HepG2 (cell line): ENCODE data around the gene RNH1. TPM values are rescaled to one million over a fixed set of nuclear protein-coding genes. Genes with fewer than 3 reads are reported as not detected.

Experiments used
- AGO1 ChIP-seq: fragments of 200-400 bp; formaldehyde crosslinking; IDR thresholded peaks from 2 replicates; pipeline ENCODE4 v1.6.1; 2017; ENCODE audit warnings: mild to moderate bottlenecking, low read depth, low read length, moderate library complexity; ENCODE audit not compliant: poor library complexity, severe bottlenecking
- AGO2 ChIP-seq: fragments of 200-400 bp; formaldehyde crosslinking; optimal IDR thresholded peaks from 2 replicates; pipeline ENCODE3; 2017; ENCODE audit warnings: mild to moderate bottlenecking, low read depth, low read length, moderate library complexity
- ERF ChIP-seq: IDR thresholded peaks from 2 replicates; pipeline ENCODE4 v1.6.1; 2018; ENCODE audit warnings: missing biosample characterization, missing genetic modification reagents
- GPBP1L1 ChIP-seq: sonication (generic); formaldehyde crosslinking; IDR thresholded peaks from 2 replicates; pipeline ENCODE4 v1.5.0; 2020; ENCODE audit warnings: mild to moderate bottlenecking, missing genetic modification reagents
- JARID2 ChIP-seq: sonication (generic); formaldehyde crosslinking; IDR thresholded peaks from 2 replicates; pipeline ENCODE4 v1.8.1; 2023; ENCODE audit warnings: missing genetic modification reagents, inconsistent platforms; ENCODE audit not compliant: insufficient replicate concordance
- MTA1 ChIP-seq: sonication (generic); formaldehyde crosslinking; IDR thresholded peaks from 2 replicates; pipeline ENCODE4 v1.4.0; 2020; ENCODE audit warnings: missing genetic modification reagents, mild to moderate bottlenecking, borderline replicate concordance
- RORA ChIP-seq: sonication (generic); formaldehyde crosslinking; IDR thresholded peaks from 2 replicates; pipeline ENCODE4 v1.5.0; 2020; ENCODE audit warnings: mild to moderate bottlenecking, missing genetic modification reagents, moderate library complexity
- ZFP1 ChIP-seq: IDR thresholded peaks from 2 replicates; pipeline ENCODE4 v1.6.1; 2016
- ZFYVE20 ChIP-seq: sonication (generic); formaldehyde crosslinking; IDR thresholded peaks from 2 replicates; pipeline ENCODE4 v1.8.0; 2023; ENCODE audit warnings: low read depth, mild to moderate bottlenecking, moderate library complexity, missing genetic modification reagents, borderline replicate concordance
- ZNF614 ChIP-seq: IDR thresholded peaks from 2 replicates; pipeline ENCODE4 v1.6.1; 2018; ENCODE audit warnings: missing biosample characterization, missing genetic modification reagents, inconsistent platforms, borderline replicate concordance
- ZNF704 ChIP-seq: sonication (generic); formaldehyde crosslinking; IDR thresholded peaks from 2 replicates; pipeline ENCODE4 v1.8.1; 2023; ENCODE audit warnings: mild to moderate bottlenecking, inconsistent platforms, moderate library complexity, missing genetic modification reagents, borderline replicate concordance
- ZNF790 ChIP-seq: sonication (generic); formaldehyde crosslinking; IDR thresholded peaks from 2 replicates; pipeline ENCODE4 v1.8.0; 2022; ENCODE audit warnings: missing genetic modification reagents, mild to moderate bottlenecking, borderline replicate concordance
- ZSCAN21 ChIP-seq: sonication (generic); formaldehyde crosslinking; IDR thresholded peaks from 2 replicates; pipeline ENCODE4 v1.8.0; 2022; ENCODE audit warnings: mild to moderate bottlenecking, missing genetic modification reagents, moderate library complexity, borderline replicate concordance
- polyA plus RNA-seq, 8 experiments: library from polyadenylated mRNA; depleted of rRNA in 3 of 8; stranded (reverse) in 7 of 8; unstranded in 1 of 8; fragments of >200 nt; fragmentation: Illumina TruSeq in 4 of 8; extraction: Trizol in 4 of 8; gene quantifications; 2 replicates each; pipeline versions ENCODE4 v1.2.1 to v1.2.3, GENCODE V29; 2011 to 2016; ENCODE audit warnings: low read depth in 4 of 8, missing spikeins in 1 of 8, mixed read lengths in 1 of 8; ENCODE audit not compliant: insufficient read depth in 1 of 8
- total RNA-seq, 5 experiments: library from RNA; depleted of rRNA; stranded (reverse); fragments of >200 nt; fragmentation: Illumina TruSeq; extraction: Trizol; gene quantifications; 2 replicates each; pipeline ENCODE4 v1.2.3, GENCODE V29; 2016; ENCODE audit warnings: low read depth in 1 of 5
- TF ChIP-seq, protein P1 (sequence below): sonication (generic); formaldehyde crosslinking; IDR thresholded peaks from 2 replicates; pipeline ENCODE4 v1.4.0; 2020; ENCODE audit warnings: missing genetic modification reagents
- TF ChIP-seq, protein P2 (sequence below): sonication (generic); formaldehyde crosslinking; conservative IDR thresholded peaks from 2 replicates; pipeline ENCODE4 v1.8.0; 2022; ENCODE audit warnings: mild to moderate bottlenecking, moderate library complexity, missing genetic modification reagents
- TF ChIP-seq, protein P3 (sequence below): sonication (generic); formaldehyde crosslinking; IDR thresholded peaks from 2 replicates; pipeline ENCODE4 v1.4.0; 2020; ENCODE audit warnings: missing genetic modification reagents, mild to moderate bottlenecking, borderline replicate concordance

The RNH1 gene
- total and polyA plus RNA-seq, 2 of the 13 experiments (the other 11 are each of a cell fraction or from before 2014, with no cell fraction given) = 36.0 to 74.1 TPM

DNA sequence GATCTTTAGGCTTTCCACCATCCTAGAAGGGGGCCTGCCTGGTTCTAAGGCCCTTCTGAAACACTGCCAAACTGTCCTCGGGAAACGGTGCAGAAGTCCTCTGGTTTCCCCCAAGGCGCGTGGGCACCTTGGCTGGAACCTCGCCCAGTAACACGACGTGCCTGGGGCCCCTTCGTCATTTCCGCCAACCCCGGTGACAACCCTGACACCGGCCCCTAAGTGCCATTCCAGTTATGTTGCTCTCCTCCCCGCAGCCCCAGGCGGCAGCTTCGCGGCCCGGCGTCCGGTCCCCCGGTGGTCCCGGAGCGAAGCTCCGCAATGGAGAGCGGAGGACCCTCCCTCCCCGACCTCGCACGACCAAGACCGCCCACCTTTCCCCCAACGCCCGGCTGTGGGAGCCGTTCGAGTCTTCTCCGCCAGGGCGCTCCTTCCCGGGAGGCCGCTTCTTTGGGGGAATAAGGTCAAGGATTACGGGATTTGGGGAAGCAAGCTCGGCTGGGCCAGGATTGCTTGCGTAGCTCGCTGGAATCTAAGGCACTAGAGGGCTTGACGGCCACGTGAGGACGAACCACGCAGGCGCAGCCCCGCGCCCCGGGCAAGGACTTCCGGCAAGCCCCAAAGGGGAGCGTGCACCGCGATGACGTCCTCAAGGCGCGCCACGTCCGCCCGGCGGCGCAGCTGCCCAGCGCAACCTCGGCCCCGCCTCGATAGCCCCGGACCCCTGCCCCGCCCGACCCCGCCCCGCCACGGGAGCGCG, 626 bp downstream of the RNH1 start (continued):
- TF ChIP-seq, protein P1, sequence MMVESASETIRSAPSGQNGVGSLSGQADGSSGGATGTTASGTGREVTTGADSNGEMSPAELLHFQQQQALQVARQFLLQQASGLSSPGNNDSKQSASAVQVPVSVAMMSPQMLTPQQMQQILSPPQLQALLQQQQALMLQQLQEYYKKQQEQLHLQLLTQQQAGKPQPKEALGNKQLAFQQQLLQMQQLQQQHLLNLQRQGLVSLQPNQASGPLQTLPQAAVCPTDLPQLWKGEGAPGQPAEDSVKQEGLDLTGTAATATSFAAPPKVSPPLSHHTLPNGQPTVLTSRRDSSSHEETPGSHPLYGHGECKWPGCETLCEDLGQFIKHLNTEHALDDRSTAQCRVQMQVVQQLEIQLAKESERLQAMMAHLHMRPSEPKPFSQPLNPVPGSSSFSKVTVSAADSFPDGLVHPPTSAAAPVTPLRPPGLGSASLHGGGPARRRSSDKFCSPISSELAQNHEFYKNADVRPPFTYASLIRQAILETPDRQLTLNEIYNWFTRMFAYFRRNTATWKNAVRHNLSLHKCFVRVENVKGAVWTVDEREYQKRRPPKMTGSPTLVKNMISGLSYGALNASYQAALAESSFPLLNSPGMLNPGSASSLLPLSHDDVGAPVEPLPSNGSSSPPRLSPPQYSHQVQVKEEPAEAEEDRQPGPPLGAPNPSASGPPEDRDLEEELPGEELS = peak; percentile 36; the same call in 1 of the 2 replicates
- TF ChIP-seq ERF (no peak), MTA1 (peak; percentile 52; the same call in 1 of the 2 replicates), ZNF614 (CRISPR knock-in tag) (no peak), AGO2 (peak; percentile 94), GPBP1L1 (CRISPR knock-in tag) (no peak), ZFYVE20 (no peak), ZNF790 (CRISPR knock-in tag) (no peak), ZNF704 (CRISPR knock-in tag) (0 out of 2 replicates have a peak, but pooled peaks have one; percentile 76), RORA (CRISPR knock-in tag) (no peak), JARID2 (CRISPR knock-in tag) (no peak), ZFP1 (CRISPR knock-in tag) (no peak), ZSCAN21 (CRISPR knock-in tag) (no peak), AGO1 (peak; percentile 77)
- TF ChIP-seq, protein P2, sequence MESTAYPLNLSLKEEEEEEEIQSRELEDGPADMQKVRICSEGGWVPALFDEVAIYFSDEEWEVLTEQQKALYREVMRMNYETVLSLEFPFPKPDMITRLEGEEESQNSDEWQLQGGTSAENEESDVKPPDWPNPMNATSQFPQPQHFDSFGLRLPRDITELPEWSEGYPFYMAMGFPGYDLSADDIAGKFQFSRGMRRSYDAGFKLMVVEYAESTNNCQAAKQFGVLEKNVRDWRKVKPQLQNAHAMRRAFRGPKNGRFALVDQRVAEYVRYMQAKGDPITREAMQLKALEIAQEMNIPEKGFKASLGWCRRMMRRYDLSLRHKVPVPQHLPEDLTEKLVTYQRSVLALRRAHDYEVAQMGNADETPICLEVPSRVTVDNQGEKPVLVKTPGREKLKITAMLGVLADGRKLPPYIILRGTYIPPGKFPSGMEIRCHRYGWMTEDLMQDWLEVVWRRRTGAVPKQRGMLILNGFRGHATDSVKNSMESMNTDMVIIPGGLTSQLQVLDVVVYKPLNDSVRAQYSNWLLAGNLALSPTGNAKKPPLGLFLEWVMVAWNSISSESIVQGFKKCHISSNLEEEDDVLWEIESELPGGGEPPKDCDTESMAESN (CRISPR knock-in tag) = peak; percentile 81
- TF ChIP-seq, protein P3, sequence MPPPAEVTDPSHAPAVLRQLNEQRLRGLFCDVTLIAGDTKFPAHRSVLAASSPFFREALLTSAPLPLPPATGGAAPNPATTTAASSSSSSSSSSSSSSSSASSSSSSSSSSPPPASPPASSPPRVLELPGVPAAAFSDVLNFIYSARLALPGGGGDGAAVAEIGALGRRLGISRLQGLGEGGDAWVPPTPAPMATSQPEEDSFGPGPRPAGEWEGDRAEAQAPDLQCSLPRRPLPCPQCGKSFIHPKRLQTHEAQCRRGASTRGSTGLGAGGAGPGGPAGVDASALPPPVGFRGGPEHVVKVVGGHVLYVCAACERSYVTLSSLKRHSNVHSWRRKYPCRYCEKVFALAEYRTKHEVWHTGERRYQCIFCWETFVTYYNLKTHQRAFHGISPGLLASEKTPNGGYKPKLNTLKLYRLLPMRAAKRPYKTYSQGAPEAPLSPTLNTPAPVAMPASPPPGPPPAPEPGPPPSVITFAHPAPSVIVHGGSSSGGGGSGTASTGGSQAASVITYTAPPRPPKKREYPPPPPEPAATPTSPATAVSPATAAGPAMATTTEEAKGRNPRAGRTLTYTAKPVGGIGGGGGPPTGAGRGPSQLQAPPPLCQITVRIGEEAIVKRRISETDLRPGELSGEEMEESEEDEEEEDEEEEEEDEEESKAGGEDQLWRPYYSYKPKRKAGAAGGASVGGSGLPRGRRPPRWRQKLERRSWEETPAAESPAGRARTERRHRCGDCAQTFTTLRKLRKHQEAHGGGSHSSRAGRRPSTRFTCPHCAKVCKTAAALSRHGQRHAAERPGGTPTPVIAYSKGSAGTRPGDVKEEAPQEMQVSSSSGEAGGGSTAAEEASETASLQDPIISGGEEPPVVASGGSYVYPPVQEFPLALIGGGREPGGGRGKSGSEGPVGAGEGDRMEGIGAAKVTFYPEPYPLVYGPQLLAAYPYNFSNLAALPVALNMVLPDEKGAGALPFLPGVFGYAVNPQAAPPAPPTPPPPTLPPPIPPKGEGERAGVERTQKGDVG = peak; percentile 64; the same call in 1 of the 2 replicates
